Cerebellar nuclear complex (tissue), 1 donor: ENCODE data around the gene TP53TG3C.
"Not testable (repeated sequence)": the region's sequence is repeated elsewhere in the genome, so short reads cannot be mapped to it uniquely, and the experiment has no call there.

ENCODE experiments used
- DNase-seq, 2 experiments: peaks; one replicate each; lab custom pipeline; 2025; lab: John Stamatoyannopoulos, UW

The TP53TG3C gene

GRCh38 chr16:33193926-33194325, at the start of gene TP53TG3C:
TSS of gene TP53TG3C (plus strand) at chr16:33194226. CDS start at chr16:33194294, 68 bp downstream.
- not testable (repeated sequence) for DNase-seq
